Measurements from ENCODE around the gene RUFY1.

The RUFY1 gene

GRCh38 chr5:179605026-179605833 lies 54.9 kb downstream of the RUFY1 start:
- DNase-seq (ENCODE audit: low spot score), result no peak
- TF ChIP-seq CTCF (IDR thresholded peaks at IDR 0.05; ENCODE audit: extremely low read depth, insufficient read depth, missing control alignments), result no peak
- in situ Hi-C loops (cut with MboI; ENCODE audit: low pct_unique_long_range_greater_than_20kb, low sequenced_read_pairs, unreplicated experiment), result no loop called here

GRCh38 chr5:179606071-179606909 lies 55.9 kb downstream of the RUFY1 start:
- TF ChIP-seq CTCF (IDR thresholded peaks at IDR 0.05; ENCODE audit: extremely low read depth, insufficient read depth, missing control alignments), result no peak
- in situ Hi-C loops (cut with MboI; ENCODE audit: low pct_unique_long_range_greater_than_20kb, low sequenced_read_pairs, unreplicated experiment), result no loop called here
- no peak for DNase-seq (ENCODE audit: low spot score)

GRCh38 chr5:179606910-179607159 lies 56.5 kb downstream of the RUFY1 start:
- DNase-seq (ENCODE audit: low spot score), result no peak
- TF ChIP-seq CTCF (IDR thresholded peaks at IDR 0.05; ENCODE audit: extremely low read depth, insufficient read depth, missing control alignments), result no peak
- in situ Hi-C loops (cut with MboI; ENCODE audit: low pct_unique_long_range_greater_than_20kb, low sequenced_read_pairs, unreplicated experiment), result no loop called here

- no peak for DNase-seq (ENCODE audit: low spot score)
- TF ChIP-seq CTCF (IDR thresholded peaks at IDR 0.05; ENCODE audit: extremely low read depth, insufficient read depth, missing control alignments), result no peak
Observed at GRCh38 chr5:179607160-179607931, 57.0 kb downstream of the RUFY1 start.

GRCh38 chr5:179608131-179608581 lies 57.8 kb downstream of the RUFY1 start:
- TF ChIP-seq CTCF (IDR thresholded peaks at IDR 0.05; ENCODE audit: extremely low read depth, insufficient read depth, missing control alignments), result no peak
- in situ Hi-C loops (cut with MboI; ENCODE audit: low pct_unique_long_range_greater_than_20kb, low sequenced_read_pairs, unreplicated experiment), result no loop called here
- DNase-seq (ENCODE audit: low spot score), result no peak

More at GRCh38 chr5:179607160-179607931, 57.0 kb downstream of the RUFY1 start:
- in situ Hi-C loops (cut with MboI; ENCODE audit: low pct_unique_long_range_greater_than_20kb, low sequenced_read_pairs, unreplicated experiment), result no loop called here

- no peak for DNase-seq (ENCODE audit: low spot score)
- in situ Hi-C loops (cut with MboI; ENCODE audit: low pct_unique_long_range_greater_than_20kb, low sequenced_read_pairs, unreplicated experiment), result no loop called here
- no peak for TF ChIP-seq CTCF (IDR thresholded peaks at IDR 0.05; ENCODE audit: extremely low read depth, insufficient read depth, missing control alignments)
Observed at GRCh38 chr5:179609834-179610108, 59.4 kb downstream of the RUFY1 start.

All from GM13977 (cell line).